OCI-LY3 (cell line): ENCODE results near the gene H1-8.

ENCODE experiments used
- EZH2phosphoT487 ChIP-seq: fragments of 200-600 bp; shearing (Covaris generic); IDR thresholded peaks from 2 replicates; pipeline ENCODE4 v1.6.1; 2018; ENCODE audit warnings: antibody characterized with exemption, mixed run types, low read depth
- TF ChIP-seq, protein P1 (sequence below): fragments of 200-600, 300-600 bp; sonication (generic); IDR thresholded peaks from 2 replicates; pipeline ENCODE4 v1.5.1; 2014; ENCODE audit warnings: antibody characterized with exemption, low read length, low read depth

- TF ChIP-seq, protein P1, sequence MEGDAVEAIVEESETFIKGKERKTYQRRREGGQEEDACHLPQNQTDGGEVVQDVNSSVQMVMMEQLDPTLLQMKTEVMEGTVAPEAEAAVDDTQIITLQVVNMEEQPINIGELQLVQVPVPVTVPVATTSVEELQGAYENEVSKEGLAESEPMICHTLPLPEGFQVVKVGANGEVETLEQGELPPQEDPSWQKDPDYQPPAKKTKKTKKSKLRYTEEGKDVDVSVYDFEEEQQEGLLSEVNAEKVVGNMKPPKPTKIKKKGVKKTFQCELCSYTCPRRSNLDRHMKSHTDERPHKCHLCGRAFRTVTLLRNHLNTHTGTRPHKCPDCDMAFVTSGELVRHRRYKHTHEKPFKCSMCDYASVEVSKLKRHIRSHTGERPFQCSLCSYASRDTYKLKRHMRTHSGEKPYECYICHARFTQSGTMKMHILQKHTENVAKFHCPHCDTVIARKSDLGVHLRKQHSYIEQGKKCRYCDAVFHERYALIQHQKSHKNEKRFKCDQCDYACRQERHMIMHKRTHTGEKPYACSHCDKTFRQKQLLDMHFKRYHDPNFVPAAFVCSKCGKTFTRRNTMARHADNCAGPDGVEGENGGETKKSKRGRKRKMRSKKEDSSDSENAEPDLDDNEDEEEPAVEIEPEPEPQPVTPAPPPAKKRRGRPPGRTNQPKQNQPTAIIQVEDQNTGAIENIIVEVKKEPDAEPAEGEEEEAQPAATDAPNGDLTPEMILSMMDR, result no peak
- no peak for TF ChIP-seq EZH2phosphoT487
Measured at GRCh38 chr3:129512595-129512994, 30.4 kb upstream of the H1-8 start.
